ENCODE measurements around the gene PLEKHM1.
"Not testable (repeated sequence)": the region's sequence is repeated elsewhere in the genome, so short reads cannot be mapped to it uniquely, and the experiment has no call there.

The PLEKHM1 gene

GRCh38 chr17:45490615-45491433 is at the start of gene PLEKHM1:
Gene PLEKHM1 (minus strand): TSS chr17:45490721. CDS start chr17:45482484, 8,237 bp downstream.
- H3K9me3 Mint-ChIP-seq (ENCODE audit: low read depth); H3K36me3 Mint-ChIP-seq; H3K27me3 Mint-ChIP-seq: not testable (repeated sequence)
- H3K4me1 Mint-ChIP-seq (ENCODE audit: low read depth) = peaks cover 24% of the 10 kb centered on the region
- peak within 1 kb of the TSS; percentile 90 for H3K27ac Mint-ChIP-seq
- peak within 1 kb of the TSS; percentile 94 for H3K4me3 Mint-ChIP-seq

- H3K9me3 Mint-ChIP-seq (ENCODE audit: low read depth); H3K4me1 Mint-ChIP-seq (ENCODE audit: low read depth); H3K36me3 Mint-ChIP-seq; H3K27ac Mint-ChIP-seq; H3K27me3 Mint-ChIP-seq; H3K4me3 Mint-ChIP-seq: not testable (repeated sequence)
These were observed 47.6 kb upstream of the PLEKHM1 start for GRCh38 chr17:45538168-45538567.

GRCh38 chr17:45506072-45506471 is 15.6 kb upstream of the PLEKHM1 start:
- not testable (repeated sequence) for H3K27ac Mint-ChIP-seq

GRCh38 chr17:45505183-45505582 is 14.7 kb upstream of the PLEKHM1 start:
- not testable (repeated sequence) for H3K4me3 Mint-ChIP-seq; H3K27ac Mint-ChIP-seq; H3K36me3 Mint-ChIP-seq; H3K9me3 Mint-ChIP-seq (ENCODE audit: low read depth); H3K4me1 Mint-ChIP-seq (ENCODE audit: low read depth); H3K27me3 Mint-ChIP-seq

More at GRCh38 chr17:45506072-45506471, 15.6 kb upstream of the PLEKHM1 start:
- H3K9me3 Mint-ChIP-seq (ENCODE audit: low read depth); H3K27me3 Mint-ChIP-seq; H3K4me3 Mint-ChIP-seq; H3K4me1 Mint-ChIP-seq (ENCODE audit: low read depth); H3K36me3 Mint-ChIP-seq: not testable (repeated sequence)

GRCh38 chr17:45501092-45501707 is 10.7 kb upstream of the PLEKHM1 start:
- not testable (repeated sequence) for H3K27me3 Mint-ChIP-seq; H3K9me3 Mint-ChIP-seq (ENCODE audit: low read depth); H3K4me3 Mint-ChIP-seq; H3K36me3 Mint-ChIP-seq; H3K4me1 Mint-ChIP-seq (ENCODE audit: low read depth); H3K27ac Mint-ChIP-seq

- H3K4me1 Mint-ChIP-seq (ENCODE audit: low read depth); H3K36me3 Mint-ChIP-seq; H3K4me3 Mint-ChIP-seq; H3K27ac Mint-ChIP-seq; H3K27me3 Mint-ChIP-seq; H3K9me3 Mint-ChIP-seq (ENCODE audit: low read depth): not testable (repeated sequence)
These were observed 10.0 kb upstream of the PLEKHM1 start for GRCh38 chr17:45500478-45500877.

GRCh38 chr17:45499208-45499607 is 8.7 kb upstream of the PLEKHM1 start:
- not testable (repeated sequence) for H3K36me3 Mint-ChIP-seq; H3K4me3 Mint-ChIP-seq; H3K27ac Mint-ChIP-seq; H3K4me1 Mint-ChIP-seq (ENCODE audit: low read depth); H3K27me3 Mint-ChIP-seq; H3K9me3 Mint-ChIP-seq (ENCODE audit: low read depth)

GRCh38 chr17:45498377-45498776 is 7.9 kb upstream of the PLEKHM1 start:
- not testable (repeated sequence) for H3K4me3 Mint-ChIP-seq; H3K27ac Mint-ChIP-seq; H3K27me3 Mint-ChIP-seq; H3K9me3 Mint-ChIP-seq (ENCODE audit: low read depth); H3K4me1 Mint-ChIP-seq (ENCODE audit: low read depth); H3K36me3 Mint-ChIP-seq

GRCh38 chr17:45497449-45497848 is 6.9 kb upstream of the PLEKHM1 start:
- H3K9me3 Mint-ChIP-seq (ENCODE audit: low read depth); H3K36me3 Mint-ChIP-seq; H3K27me3 Mint-ChIP-seq: not testable (repeated sequence)

GRCh38 chr17:45496507-45496906 is 6.0 kb upstream of the PLEKHM1 start:
- not testable (repeated sequence) for H3K27ac Mint-ChIP-seq; H3K27me3 Mint-ChIP-seq; H3K4me1 Mint-ChIP-seq (ENCODE audit: low read depth); H3K9me3 Mint-ChIP-seq (ENCODE audit: low read depth); H3K36me3 Mint-ChIP-seq; H3K4me3 Mint-ChIP-seq

More at GRCh38 chr17:45497449-45497848, 6.9 kb upstream of the PLEKHM1 start:
- not testable (repeated sequence) for H3K4me1 Mint-ChIP-seq (ENCODE audit: low read depth); H3K27ac Mint-ChIP-seq; H3K4me3 Mint-ChIP-seq

- H3K27me3 Mint-ChIP-seq; H3K9me3 Mint-ChIP-seq (ENCODE audit: low read depth); H3K36me3 Mint-ChIP-seq; H3K27ac Mint-ChIP-seq; H3K4me1 Mint-ChIP-seq (ENCODE audit: low read depth); H3K4me3 Mint-ChIP-seq: not testable (repeated sequence)
These were observed 4.0 kb upstream of the PLEKHM1 start for GRCh38 chr17:45494556-45494955.

GRCh38 chr17:45492156-45492555 is 1.6 kb upstream of the PLEKHM1 start:
- peaks cover 24% of the 10 kb centered on the region for H3K4me1 Mint-ChIP-seq (ENCODE audit: low read depth)
- H3K27me3 Mint-ChIP-seq; H3K27ac Mint-ChIP-seq; H3K9me3 Mint-ChIP-seq (ENCODE audit: low read depth); H3K4me3 Mint-ChIP-seq; H3K36me3 Mint-ChIP-seq: not testable (repeated sequence)

GRCh38 chr17:45490198-45490597 is 323 bp downstream of the PLEKHM1 start:
- peaks cover 24% of the 10 kb centered on the region for H3K4me1 Mint-ChIP-seq (ENCODE audit: low read depth)
- H3K27ac Mint-ChIP-seq = peak overlapping the region; percentile 90

GRCh38 chr17:45487704-45488103 is 2.8 kb downstream of the PLEKHM1 start:
- H3K4me3 Mint-ChIP-seq = peak overlapping the region; percentile 35
- H3K27ac Mint-ChIP-seq = peak overlapping the region; percentile 58
- not testable (repeated sequence) for H3K9me3 Mint-ChIP-seq (ENCODE audit: low read depth); H3K27me3 Mint-ChIP-seq; H3K36me3 Mint-ChIP-seq
- H3K4me1 Mint-ChIP-seq (ENCODE audit: low read depth) = peaks cover 35% of the 10 kb centered on the region

More at GRCh38 chr17:45490198-45490597, 323 bp downstream of the PLEKHM1 start:
- H3K9me3 Mint-ChIP-seq (ENCODE audit: low read depth); H3K36me3 Mint-ChIP-seq; H3K27me3 Mint-ChIP-seq: not testable (repeated sequence)
- H3K4me3 Mint-ChIP-seq = peak overlapping the region; percentile 94

- H3K27ac Mint-ChIP-seq = peak overlapping the region; percentile 16
- H3K27me3 Mint-ChIP-seq; H3K9me3 Mint-ChIP-seq (ENCODE audit: low read depth); H3K4me3 Mint-ChIP-seq; H3K36me3 Mint-ChIP-seq: not testable (repeated sequence)
- peaks cover 21% of the 10 kb centered on the region for H3K4me1 Mint-ChIP-seq (ENCODE audit: low read depth)
These were observed 6.8 kb downstream of the PLEKHM1 start for GRCh38 chr17:45483591-45484216.

GRCh38 chr17:45483177-45483576 is 7.3 kb downstream of the PLEKHM1 start:
- H3K4me3 Mint-ChIP-seq; H3K9me3 Mint-ChIP-seq (ENCODE audit: low read depth); H3K36me3 Mint-ChIP-seq; H3K27me3 Mint-ChIP-seq: not testable (repeated sequence)
- peak overlapping the region; percentile 50 for H3K27ac Mint-ChIP-seq
- peaks cover 17% of the 10 kb centered on the region for H3K4me1 Mint-ChIP-seq (ENCODE audit: low read depth)
